Germinal center (tissue), 1 donor: Measurements from ENCODE around the gene RASIP1.
"Not testable (repeated sequence)": the region's sequence is repeated elsewhere in the genome, so short reads cannot be mapped to it uniquely, and the experiment has no call there.

Source experiments
- DNase-seq: peaks from one replicate; pipeline ENCODE4 v3.0.0; 2012; ENCODE audit warnings: mixed read lengths, low spot score

RASIP1 gene

GRCh38 chr19:48731452-48731851, 9.0 kb downstream of the RASIP1 start:
- no peak for DNase-seq

DNA sequence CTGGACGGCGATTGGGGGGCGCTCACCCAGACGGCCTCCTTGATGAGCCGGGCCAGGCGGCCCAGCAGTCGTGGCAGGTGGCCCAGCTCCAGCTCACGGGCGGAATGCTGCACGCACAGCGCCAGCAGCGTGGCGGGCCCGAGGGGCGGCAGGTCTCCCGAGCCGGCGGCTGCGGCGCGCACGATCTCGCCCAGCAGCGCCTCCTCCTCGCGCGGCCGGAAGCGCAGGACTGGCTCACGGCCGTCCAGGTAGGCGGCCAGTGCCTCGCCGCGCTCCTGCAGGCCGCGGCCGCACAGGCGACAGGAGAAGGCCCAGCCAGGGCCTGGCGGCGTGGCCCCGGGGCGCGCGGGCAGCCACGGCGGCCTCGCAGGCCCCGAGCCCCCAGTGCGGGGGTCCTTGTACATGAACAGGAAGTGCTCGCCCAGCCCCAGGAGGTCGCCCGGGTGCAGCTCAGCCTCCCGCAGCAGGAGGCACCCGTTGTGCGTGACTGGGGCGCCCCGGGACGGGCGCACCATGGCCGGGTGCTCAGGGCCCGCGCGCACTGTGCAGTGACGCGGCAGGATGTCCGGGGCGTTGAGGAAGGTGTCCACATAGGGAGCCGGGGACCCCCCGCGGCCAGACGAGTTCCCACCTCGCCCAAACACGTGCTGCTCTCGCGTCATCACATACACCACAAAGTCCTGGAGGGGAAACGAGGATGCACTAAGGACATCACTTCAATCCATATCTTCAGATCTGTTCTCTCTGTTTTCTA, 11.3 kb downstream of the RASIP1 start:
- no peak for DNase-seq

DNA sequence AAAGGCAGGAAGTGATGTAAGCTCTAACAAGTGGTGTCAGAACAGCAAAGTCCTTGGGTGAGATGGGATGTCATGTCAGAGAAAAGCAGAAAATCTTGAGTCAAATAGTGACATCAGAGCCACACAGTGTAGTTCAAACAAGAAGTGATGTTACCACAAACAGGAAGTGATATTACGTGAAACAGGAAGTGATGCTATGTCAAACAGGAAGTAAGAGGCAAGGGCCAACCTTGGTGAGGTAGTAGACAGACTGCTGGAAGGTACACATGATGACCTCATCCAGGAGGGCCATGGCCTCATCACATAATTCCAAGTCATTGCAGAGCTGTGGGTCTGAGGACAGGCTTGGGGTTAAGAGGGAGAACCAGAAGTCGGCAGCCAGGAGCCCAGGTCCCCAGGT, 13.9 kb downstream of the RASIP1 start:
- peak; percentile 72 for DNase-seq

GRCh38 chr19:48724796-48725753, 15.3 kb downstream of the RASIP1 start:
- peak; percentile 82 for DNase-seq

DNA sequence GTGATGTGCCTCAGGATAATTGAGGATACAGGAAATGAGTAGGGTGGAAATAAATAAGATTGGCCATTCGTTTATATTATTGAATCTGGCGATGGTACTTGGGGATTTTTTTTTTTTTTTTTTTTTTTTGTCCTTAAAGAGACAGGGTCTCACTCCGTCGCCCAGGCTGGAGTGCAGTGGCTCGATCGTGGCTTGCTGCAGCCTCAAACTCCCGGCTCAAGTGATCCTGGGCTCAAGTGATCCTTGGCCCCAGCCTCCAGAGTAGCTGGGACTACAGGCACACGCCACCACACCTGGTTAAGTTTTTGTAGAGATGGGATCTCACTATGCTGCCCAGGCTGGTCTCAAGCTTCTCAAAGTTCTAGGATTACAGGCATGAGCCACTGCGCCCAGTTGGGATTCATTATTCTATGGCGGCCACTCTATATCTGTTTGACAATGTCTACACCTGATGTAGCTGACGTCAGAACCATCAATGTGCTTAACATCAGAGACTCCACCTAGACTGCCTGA, 18.2 kb downstream of the RASIP1 start:
- no peak for DNase-seq

- DNase-seq: peak; percentile 96
Observed at GRCh38 chr19:48720613-48721296, 19.7 kb downstream of the RASIP1 start.

GRCh38 chr19:48720251-48720612, 20.2 kb downstream of the RASIP1 start:
- DNase-seq: no peak

DNA sequence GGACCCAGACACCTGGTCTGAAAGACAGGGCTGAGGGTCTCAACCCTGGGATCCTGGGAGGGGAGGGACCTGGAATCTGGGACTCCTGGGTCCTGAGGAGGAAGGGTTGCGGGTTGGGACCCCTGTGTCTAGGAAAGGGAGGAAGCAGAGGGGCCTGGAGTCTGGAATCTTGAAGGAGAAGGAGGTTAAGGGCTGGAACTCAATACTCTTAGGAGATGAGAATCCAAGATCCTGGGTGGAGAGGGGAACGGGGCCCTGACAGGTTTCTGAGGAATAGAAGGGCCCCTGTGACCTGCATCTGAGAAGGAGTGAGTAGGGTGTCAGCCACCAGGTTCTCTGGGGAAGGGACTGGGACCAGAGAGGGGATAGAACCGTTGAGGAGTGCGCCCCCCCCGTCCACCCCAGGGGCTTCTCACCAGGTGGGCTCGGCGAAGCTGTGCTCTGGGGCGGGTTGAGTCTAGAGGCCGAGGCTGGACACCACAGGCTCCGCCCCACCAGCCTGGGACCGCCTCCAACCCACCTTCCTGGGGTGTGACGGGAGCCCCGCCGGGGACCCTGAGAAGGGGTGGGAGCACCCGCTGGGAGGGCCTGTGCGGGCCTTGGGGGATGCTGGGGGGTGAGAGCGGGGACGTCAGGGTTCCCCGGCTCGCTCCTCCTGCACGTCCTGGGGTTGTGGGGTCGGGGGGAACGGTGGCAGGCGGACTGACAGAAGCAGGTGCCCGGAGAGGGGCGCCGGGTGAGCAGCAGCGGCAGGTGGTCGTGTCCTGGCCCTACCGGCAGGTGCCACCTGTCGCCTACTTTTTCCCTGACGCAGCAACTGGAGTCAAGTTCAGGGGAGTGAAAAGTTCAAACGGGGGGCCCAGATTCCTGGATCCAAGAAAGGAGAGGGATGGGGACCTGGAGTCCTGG, 20.9 kb downstream of the RASIP1 start, which contains the start of gene MAMSTR:
MAMSTR (minus strand) TSS at position 463 of the 909 bp plus-strand sequence. CDS start 694 bp downstream, outside the sequence.
- DNase-seq: no peak

- no peak for DNase-seq
Observed at GRCh38 chr19:48718711-48719231, 21.6 kb downstream of the RASIP1 start.

DNA sequence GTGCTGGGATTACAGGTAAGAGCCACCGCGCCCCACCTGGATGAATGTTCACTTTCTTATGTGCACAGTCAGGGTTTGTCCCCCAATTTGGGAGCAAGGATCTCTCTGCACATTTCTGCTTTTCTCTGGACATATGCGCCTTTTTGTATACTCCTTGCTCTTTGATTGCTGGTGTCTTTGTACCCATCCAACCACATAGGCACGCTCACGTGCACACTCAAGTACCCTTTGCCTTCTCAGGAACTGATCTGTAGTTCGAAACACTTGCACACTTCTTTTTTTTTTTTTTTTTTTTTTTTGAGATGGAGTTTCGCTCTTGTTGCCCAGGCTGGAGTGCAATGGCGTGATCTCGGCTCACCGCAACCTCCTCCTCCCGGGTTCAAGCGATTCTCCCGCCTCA, 22.3 kb downstream of the RASIP1 start:
- not testable (repeated sequence) for DNase-seq

DNA sequence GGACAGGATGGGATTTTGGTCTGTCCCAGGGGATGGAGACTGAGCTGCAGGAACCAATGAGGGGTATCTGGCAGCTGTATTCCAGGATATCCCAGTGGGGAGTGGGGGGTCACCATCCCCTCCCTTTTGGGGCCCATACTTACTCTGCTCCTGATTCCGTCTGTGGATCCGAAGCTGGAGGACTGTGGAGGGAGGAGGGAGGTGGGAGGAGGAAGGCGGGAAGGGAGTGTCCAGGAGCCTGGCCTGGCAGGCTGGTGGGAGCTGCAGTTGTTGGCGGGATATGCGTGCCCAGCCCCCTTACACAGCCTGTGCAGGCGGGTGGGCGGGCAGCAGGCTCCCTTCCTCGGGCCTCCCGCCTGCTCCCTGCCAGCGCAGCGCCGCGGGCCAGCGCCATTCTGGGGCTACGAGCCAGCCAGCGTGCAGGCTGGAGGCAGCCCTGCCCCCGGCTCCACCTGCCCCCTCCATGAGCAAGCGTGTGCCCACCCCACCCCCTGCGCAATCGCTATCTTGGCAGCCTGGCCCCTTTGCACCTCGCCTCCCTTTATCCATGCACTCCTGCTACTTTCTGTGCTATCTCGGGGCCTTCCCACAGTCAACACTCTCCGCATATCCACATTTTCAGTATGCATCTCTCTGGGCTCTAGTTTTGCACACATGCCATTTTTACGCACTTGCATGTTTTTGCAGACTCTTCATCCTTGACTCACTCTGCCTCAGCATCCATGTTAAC, 23.7 kb downstream of the RASIP1 start:
- no peak for DNase-seq

GRCh38 chr19:48715681-48716171, 24.7 kb downstream of the RASIP1 start:
- DNase-seq: no peak

- no peak for DNase-seq
Observed at GRCh38 chr19:48714759-48715675, 25.4 kb downstream of the RASIP1 start.

DNA sequence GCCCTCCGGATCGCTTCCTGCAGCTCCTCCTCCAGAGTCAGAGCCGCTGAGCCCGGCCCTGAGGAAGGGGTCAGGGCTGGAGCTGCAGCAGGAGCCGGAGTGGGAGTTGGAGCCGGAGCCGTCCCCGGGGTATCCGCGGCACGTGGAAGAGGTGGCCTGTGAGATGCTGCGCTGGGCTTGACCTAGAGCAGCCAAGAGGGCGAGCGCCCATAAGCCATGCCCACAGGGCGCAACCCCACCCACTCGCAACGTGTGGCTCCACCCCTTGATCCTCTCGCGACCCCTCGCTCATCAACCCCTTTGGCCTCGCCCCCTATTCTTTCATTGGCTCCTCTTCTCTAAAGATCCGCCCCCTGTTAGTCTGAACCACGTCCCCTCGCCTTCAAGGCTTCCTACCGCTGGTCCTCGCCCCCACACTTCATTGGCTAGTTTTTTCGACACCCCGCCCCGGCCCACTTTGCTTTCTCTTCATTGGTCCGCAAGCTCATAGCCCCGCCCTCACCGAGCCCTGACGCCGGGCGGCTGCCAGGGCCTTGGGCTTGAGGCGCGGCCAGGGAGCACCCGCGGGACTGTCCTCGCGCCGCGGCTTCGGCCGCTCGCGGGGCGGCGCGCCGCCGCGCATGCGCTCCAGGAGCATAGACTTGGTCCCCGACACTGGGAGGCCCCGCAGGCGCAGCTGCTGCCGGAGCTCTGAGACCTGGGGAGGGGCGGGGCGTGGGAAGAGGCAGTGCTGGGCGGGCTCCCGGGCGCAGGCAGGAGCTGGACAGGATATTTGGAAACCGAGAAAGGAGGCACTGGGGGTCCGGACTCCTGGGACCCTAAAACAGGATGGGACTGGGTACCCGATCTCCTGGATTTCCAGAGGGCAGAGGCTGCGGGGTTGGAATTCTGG, 26.3 kb downstream of the RASIP1 start:
- peak; percentile 99 for DNase-seq

DNA sequence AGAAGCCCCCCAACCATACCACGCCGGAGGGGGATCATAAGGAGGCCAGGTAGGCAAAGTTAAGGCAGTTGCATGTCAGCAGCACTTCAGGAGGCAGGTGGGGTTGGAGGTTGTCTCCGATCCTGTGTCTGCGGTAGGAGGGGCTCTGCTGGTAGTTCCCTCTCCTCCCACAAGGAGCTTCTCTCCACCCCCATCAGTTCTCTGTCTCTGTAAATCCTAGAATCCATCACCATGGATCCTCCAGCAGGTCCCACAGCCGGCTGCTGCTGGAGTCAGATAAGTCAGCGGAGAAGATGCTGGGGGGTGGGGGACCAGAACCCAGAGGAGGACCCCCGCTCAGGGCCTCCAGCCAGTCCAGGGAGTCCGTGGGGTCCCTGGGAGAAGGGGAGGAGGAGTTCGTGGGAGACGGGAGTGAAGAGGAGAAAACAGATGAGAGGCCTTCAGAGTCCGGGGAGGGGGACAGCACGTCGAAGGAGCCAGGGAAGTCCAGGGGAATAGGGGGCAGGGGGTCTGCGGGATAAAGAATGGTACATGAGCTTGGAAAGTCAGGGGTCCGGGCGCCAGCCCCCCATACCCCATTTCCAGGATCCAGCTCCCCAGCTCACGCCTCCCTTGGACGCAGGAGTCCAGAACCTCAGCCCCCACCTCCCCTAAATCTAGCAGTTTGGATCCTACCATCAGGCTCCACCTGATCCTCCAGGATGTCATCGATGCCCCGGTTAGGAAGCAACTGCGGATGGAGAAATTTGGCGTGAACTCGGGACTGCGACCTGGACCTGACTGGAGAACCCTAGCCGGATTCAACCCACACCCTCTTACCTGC, 27.2 kb downstream of the RASIP1 start:
- DNase-seq: peak; percentile 38

DNA sequence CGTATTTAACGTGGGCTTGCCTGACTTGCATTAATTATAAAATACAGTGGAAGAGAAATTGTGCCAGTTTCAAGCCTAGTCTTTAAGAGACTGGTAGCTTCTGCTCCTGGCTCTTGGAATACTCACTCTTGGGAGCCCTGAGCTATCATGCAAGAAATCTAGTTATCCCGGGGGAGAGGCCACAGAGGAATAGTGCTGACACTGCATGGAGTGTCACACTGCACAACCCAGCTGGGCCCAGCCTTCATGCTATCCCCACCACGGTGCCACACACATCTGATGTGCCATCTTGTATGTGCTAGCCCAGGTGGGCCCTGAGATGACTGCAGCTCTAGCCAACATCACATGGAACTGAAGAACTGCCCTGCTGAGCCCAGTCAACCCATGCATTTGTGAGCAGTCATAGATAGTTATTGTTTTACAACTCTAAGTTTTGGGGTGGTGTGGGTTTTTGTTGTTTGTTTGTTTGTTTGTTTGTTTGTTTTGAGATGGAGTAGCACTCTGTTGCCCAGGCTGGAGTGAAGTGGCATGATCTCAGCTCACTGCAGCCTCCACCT, 29.2 kb downstream of the RASIP1 start:
- DNase-seq: no peak

DNA sequence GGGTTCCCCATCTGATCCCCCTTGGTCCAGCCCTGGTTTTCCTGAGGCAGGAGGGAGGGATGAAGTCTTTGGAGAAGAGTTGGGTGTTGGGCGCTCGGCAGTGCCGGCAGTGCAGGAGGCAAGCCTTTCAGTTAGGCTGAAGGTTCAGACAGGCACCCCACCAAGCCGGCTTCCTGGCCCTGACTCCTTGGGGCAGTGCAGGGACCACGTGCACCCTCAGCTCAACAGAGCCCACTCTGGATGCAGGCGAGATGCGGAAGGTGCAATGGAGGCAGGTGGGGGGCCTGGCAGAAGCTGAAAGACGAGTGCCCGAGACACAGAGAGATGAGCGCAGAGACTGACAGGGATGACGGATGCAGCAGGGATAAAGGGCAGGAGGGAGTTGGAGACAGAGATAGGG, 31.9 kb downstream of the RASIP1 start:
- DNase-seq: no peak
